Stimulated activated naive CD4-positive, alpha-beta T cell treated with Interleukin-2 at 50 U/mL for 16 hours (primary cell): Measurements from ENCODE around the gene MORN5.

Experiments
- DNase-seq: peaks from one replicate; lab custom pipeline; 2025; lab: John Stamatoyannopoulos, UW

The MORN5 gene

DNA sequence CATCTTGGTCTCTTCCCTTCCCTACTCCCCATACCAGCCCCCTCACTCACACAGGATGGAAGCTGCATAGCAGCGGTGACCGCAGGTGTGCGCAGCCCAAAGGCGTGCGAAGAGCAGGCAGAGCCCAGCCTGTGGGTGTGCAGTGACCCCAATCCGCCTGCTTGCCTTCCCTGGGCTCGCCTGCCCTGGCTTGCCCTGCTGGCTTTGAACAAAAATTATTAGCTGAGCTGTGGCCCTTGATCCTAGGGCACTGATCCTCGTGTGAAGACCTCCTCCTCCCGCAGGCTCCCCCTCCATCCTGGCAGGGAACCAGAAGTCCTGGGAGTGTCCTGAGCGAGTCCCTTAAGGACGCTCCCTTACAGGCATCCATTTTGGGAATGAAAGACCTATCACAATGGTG lies 31.9 kb downstream of the MORN5 start:
- DNase-seq, result no peak

DNA sequence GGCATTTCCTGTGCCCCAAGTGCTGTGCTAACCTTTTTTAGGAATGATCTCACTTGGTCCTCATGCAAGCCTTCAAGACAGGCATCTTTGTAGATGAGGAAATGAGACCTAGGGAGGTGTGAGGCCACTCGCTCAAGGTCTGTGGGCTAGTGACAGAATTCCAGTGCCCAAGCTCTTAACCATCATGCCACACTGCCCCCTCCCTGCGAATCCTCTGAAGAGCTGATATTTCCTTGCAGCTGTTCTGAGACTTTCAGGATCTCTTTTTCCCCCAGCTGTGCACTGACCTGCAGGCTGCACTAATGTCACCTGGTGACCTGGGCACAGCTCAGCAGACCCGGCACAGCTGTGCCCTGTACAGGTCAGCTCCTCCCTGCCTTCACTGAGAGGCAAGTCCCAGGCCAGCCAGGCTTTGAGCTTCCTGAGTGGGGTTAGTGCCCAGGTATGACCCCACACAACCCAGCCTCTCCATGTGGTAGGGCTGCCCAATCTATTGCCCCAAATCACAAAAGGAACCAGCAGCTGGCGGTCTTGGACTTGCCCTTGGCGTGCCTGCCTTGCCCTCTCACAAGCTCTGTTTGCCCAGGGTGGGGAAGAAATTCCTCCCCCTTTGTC lies 32.7 kb downstream of the MORN5 start:
- no peak for DNase-seq

DNA sequence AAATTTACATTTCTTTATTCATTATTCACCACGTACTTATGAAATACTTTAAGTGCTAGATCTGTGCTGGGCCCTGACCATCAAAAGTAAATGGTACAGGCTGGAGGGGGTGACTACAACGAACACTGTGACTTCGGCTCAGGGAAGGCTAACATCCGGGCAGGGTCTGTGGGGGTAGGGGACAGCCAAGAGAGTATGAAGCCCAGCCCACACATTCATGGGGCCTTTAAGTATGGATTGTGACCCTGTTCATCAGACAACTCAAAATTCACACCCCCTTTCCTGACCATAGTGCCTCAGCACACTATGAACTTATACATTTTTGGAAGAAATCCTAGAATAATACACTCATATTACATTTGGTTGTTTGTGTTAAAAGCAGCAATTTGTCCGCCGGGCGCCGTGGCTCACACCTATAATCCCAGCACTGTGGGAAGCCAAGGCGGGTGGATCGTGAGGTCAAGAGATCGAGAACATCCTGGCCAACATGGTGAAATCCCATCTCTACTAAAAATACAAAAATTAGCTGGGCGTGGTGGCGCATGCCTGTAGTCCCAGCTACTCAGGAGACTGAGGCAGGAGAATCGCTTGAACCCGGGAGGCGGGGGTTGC lies 33.3 kb downstream of the MORN5 start:
- no peak for DNase-seq

DNA sequence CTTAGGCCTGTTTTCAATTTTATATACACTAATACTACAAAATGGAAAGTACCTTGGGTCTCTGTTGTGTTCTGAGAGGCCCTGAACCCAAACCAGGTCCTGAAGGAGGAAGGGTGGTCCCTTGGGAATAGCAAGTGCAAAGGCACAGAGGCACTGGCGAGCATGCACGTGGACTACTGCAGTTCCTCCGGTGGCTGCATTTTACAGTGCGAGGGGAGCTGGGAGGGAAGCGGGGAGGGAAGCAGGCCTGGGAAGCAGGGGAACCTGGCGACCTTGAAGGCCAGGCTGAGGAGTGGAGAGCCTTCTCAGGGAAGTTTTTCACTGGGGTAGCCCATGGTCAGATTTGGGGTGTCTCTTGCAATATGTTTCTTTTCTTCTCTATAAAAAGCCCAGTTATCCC lies 33.9 kb downstream of the MORN5 start:
- no peak for DNase-seq

DNA sequence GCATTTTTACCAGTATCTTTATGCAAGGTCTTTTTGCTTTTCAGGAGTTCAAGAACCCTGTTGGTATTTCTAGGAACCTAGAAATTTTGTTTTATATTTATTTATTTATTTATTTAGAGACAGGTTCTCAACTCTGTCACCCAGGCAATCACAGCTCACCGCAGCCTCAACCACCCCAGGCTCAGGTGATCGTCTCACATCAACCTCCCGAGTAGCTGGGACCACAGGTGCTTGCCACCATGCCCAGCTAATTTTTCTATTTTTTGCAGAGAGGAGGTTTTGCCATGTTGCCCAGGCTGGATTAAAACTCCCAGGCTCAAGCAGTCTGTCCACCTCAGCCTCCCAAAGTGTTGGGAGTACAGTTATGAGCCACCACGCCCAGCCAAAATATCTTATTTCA lies 36.2 kb downstream of the MORN5 start:
- DNase-seq, result no peak

DNA sequence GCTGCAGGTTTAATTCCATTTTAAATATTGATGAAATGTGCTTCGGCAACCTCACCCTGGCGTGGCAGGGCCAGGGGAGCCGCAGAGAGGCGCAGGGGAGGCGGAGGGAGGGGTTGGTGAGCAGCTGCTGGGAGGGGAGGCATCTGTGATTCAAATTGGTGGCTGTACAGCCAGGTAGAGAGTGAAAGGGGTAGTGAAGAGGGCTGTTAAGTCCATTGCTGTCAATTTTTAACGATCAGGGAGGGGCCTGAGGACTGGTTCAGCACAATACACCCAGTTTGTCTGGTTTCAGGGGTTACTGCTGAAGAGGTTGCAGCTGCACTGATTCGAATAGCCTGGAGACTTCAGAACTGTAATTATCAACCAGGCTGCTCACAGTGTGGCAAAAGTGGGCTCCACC lies 37.7 kb downstream of the MORN5 start:
- DNase-seq, result no peak

DNA sequence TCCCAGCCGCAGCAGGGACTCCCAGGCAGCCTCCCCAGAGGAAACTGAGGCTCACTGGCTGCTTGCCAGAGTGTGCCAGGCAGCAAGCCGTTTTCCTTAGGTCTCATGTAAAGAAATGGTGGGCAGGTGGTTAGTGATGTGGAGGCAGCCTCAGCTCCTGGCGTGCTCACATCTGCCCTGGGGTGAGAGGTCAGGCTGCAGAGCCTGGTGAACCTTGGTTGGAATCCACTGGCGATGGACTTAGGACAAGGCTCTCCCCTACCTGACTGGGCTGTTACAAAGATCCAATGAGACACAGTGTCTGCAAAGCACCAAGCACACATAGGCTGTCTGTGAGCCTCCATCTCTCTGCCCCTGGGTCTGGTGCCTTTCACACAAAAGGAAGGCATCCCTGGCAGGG lies 38.2 kb downstream of the MORN5 start:
- DNase-seq, result no peak

DNA sequence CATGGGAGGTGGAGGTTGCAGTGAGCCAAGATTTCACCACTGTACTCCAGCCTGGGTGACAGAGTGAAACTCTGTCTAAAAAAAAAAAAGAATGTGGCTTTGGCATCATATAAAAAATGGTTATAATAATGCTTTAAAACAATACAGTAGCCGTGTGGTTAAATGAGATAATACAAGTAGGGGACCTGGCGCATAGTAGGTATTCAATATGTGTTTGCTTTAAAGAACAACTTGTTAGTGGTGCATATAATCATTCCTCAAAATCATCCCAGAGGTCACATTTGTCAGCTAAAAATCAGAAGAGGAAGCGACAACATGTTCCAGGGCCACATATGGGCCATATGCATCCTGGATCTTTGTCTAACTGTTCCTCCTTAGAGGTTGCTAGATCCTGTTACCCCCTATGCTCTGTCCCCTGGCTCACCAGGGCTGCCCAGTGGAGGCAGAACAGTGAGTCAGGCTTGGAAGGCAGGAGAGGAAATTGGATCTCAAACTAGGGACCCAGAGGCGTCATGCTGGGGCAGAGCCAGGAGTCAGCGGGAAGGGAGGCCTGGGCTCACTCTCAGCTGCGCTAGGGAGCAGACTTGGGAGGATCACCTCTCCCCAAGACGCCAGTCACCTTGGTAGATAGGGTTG lies 41.4 kb downstream of the MORN5 start:
- no peak for DNase-seq

DNA sequence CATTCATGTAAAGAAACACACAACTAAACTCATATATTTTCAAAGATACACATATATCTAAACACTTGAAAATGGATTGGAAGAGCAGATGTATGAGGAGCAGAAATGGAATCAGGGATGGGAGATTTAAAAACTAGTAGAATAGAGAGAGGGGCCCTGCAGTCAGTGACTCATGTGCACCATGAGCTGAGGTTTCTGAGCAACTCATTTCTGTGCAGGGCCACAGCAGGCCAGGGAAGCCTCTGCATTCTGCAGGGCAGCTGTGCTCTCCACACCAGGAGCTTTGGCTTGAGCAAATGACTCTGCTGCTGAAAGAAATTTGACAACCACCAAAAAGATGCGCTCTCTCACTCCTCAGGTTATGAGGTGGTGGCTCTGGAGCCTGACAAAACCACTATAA lies 41.9 kb downstream of the MORN5 start:
- DNase-seq, result no peak

DNA sequence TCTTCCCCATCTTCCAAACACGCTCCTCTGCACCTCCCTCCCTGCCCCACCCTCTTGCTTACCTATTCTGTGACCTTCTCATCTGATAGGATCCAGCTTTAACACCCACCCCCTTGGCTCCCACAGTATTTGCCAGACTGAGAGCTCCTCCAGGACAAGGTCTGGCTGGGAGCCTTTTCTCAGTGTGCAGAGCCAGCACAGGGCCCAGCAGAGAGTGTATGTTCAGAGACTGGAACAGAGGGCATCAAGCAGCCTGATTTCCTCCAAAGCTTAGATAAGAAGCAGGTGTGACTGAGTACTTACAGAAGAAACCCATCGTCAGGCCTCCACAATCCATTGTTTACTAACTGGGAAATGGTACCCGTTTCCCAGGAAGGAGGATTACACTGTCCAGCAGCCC lies 42.4 kb downstream of the MORN5 start:
- no peak for DNase-seq

DNA sequence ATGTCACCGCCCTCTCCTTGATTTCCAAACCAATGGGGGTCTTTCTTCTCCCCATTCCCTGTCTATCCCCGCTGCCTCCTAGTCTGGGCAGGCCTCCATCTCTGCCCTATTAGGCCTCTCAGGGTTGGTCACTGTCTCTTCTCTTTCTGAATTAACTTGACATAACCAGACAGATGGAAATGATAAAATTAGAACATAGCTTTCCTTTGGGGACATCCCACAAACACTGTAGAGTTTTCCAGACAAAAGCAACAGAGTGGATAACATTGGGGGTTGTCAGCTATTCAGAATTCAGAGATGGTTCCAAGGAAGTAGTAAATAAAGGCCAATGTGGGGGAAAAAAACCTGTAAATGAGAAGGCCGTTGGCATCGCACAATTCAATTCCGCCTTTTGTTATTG lies 44.3 kb downstream of the MORN5 start:
- no peak for DNase-seq

DNA sequence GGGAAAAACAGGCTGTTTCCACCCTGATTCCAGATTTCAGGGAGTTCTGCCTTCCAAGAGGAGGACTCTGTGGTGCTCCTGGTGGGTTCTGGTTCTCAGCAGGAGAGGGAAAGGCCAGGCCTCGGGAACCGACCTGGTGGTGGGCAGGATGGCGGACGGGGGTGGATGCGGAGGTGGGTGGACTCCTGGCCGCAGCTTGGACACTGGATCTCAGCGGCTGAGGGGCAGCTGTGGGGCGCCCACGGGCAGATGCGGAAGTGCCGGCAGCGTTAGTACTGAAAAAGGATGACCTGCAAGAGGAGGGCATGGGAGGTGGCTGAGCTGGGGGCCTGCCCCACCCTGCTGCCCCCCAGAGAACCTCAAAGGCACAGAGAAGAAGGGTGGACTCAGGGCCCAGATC lies 44.8 kb downstream of the MORN5 start:
- DNase-seq, result no peak

DNA sequence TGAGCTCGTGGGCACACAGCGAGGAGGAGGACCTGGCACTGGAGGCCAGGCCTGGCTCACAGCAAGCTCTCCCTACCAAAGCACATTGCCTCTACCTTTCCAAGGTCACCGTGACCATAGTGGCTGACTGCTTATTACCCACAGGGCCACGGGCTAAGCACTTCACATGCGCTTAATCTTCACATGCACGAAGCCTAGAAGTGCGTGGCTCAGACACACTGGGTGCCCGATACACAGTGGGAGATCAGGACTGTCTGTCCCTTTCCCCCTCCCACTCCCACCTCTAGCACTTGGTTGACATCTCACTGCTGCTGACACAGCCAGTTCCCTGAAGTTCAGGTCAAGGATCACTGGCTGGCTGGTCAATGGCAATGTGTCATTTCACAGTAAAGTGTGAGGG lies 45.5 kb downstream of the MORN5 start:
- DNase-seq, result no peak

DNA sequence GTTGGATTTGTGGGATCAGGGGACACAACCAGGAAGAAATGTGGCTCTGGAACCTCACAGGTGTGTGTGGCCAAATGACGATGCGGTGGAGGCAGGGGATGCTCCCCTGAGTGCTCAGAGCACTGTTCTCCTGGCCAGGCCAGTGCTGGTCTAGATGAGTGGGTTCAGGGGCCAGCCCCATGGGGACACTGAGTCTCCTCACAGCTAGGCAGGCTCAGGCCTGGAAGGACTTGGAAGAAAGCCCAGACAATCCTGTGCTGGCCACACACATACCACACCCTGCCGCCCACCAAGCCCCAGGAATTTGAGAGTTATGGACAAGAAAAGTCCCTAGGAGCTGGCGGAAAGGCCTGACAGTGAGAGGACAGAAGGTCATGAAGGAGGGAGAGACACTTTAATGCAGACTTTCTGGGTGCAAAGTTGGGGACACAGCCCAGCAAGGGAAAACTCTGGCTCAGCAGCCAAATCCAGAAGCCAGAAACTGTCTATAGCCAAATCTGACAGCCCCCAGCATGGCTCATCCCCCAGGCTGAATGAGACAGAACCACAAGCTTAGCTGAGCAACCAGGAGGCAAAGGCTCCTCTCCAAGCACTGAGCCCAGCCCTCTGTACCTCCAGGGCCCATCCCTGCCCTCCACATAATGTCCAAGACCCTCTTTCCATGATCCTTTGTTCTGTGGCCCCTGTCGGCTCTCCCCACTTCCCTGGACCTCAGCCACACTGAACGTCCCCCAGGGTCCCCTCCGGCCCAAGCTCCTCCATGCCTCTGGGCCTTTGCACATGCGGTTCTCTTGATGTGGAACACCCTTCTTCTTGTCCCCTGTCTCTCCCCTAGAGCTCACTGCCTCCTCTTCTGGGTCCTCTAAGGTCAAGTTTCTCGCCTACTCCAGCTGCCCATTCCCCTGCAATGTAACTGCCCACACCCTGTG lies 46.7 kb downstream of the MORN5 start:
- no peak for DNase-seq

DNA sequence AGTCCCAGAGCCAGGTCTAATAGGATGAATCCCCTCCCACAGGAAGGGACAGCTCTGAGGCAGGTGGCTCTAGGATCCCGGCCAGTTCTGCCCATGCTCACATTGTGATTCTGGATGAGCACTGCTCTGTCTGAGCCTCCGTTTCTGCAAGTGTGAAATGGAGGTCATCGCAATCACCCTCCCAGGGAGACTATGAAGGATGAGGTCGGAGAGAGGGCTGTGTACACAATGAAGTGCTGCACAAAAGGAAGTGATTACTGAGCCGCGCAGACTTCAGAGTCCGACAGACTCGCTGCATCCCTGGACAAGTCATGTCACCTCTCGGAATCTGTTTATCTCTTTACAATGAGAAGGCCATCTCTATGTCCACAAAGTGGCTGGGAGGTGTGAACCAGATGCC lies 47.4 kb downstream of the MORN5 start:
- DNase-seq, result no peak

DNA sequence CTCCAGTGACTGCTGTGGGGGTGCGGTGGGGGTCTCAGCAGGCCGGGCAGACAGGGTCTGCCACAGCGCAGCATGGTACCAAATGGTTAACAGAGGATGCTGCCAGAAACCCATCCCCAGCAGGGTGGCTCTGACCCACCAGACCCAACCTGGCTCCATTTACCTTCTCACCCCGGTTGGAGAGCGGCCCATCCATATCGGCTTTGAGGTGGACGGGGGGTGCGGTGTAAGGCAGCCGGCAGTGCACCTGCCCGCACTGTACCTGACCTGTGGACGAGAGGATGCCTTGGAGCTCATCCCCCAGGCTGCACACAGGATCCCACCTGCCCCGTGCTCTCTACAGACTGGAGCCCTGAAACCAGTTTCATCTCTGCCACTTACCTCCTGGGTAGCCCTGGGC lies 49.7 kb downstream of the MORN5 start:
- no peak for DNase-seq

DNA sequence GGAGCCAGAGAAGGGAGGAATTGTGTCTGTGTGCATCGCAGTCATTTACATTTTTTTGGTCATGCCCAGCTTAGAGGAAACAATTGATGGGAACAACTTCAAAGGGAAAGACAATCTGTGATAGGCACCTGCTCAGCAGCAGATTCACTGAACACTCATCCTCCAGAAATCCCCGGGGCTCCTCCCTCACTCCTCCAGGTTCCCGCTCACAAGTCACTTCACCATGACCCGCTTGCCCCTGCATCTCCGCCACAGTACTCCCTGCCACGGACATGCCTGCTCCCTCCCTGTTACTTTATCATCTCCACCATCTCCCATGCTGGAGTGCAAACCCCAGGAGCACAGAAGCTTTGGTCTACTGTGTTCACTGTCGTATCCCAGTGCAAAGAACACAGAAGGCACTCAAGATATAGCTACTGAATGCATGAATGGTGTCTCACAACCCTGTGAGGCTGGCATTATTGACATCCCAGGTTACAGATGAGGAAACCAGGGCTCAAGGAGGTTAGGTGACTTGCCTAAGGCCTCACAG lies 52.8 kb downstream of the MORN5 start:
- no peak for DNase-seq

DNA sequence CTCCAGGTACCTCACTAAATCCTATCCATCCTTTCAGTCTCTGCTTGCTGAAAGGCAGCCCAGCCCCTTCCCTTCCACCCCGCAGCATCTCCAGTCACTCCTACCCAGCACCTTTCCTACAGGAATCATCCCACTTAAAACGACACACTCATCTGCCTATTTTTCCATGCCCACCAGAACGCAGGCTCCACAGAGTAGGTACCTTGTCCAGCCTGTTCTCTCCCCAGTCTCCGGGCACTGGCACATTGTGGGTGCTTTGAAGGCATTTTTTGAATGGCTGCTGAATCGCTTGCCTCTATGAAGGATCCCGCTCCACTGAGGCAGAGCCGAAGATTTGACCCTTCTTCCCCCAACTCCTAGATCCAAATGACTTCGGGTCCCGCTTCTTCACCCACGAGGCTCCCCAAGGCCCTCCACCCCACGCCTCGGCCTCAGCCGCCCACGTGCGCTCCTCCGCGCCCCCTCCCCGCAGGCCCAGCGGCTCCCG lies 53.4 kb downstream of the MORN5 start:
- DNase-seq, result no peak

DNA sequence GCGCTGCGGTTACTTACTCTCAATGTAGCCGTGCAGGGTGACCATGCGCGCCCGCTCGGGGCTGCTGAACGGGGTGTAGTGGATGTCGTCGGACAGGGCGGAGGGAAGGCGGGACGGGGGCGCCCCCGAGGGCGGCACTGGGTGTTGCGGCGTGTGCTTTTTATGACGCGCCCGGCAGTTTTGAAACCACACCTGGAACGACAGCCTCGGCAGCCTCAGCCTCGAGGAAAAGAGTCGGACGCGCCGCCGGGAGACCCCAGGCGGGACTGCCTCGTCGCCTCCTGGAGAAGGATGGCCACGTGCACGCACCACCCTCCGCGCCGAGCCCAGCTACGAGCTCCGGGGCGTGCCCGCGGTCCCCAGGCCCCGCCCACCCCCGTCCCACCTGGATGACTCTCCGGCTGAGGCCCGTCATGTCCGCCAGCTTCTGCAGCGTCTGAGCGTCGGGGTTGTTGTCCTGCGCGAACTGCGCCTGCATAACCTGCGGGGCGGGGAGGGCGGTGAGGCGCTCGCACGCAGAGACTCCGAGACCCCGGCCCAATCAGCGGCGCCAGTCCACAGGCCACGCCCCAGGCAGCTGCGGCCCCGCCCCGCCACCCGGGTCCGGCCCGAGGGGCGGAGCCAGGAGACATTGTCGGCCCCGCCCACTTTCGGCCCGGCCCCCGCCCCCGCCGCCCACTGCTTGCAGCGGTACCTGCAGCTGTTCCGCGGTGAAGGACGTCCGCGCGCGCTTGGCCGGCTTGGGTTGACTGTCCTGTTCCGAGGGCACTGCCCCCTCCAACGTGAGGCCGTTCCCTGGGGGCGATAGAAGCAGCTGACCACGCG lies 54.1 kb downstream of the MORN5 start:
- DNase-seq, result peak; percentile 38

DNA sequence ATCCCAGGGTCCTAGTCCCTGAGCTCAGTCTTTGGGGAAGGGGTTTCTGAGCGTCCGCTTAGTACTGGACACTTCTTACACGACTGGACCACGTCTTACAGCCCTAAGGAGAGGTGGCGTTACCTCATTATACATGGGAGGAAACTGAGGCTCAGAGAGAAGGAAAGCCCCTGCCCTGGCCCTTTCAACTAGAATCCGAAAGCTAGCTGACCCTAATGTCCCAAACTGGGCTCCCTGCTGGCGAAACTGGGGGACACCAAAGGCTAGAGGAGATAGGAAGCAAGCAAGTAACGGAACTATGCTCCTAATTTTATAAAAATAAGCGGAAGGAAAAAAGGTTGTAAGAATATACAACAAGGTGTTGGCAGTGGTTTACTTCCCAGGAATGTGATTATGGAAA lies 54.8 kb downstream of the MORN5 start:
- no peak for DNase-seq

DNA sequence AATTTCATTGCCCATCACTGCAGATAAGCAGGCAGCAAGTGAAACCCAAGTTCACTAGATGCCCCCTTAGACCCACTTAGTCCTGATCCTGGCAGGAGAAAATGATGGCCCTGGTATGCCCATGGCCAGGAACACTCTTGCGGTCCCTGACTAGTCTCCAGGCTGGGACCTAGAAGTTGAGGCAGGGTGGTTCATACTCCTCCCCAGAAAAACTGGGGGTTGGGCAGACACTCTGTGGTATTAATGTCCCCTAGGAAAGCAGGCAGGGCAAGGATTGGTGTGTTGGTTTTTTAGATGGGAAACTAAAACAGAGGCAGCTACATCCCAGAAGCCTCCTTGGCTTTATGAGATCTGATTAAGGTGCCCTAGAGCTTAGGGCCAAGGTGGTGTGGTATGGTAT lies 56.0 kb downstream of the MORN5 start:
- no peak for DNase-seq
